ENCODE results near the gene IPO5. TPM values are rescaled to one million over a fixed set of nuclear protein-coding genes. Genes with fewer than 3 reads are reported as not detected.
"Not testable (repeated sequence)": the region's sequence is repeated elsewhere in the genome, so short reads cannot be mapped to it uniquely, and the experiment has no call there.

The IPO5 gene
- polyA plus RNA-seq, 4 donors: 8.7 to 104 (median 30.7) TPM

DNA sequence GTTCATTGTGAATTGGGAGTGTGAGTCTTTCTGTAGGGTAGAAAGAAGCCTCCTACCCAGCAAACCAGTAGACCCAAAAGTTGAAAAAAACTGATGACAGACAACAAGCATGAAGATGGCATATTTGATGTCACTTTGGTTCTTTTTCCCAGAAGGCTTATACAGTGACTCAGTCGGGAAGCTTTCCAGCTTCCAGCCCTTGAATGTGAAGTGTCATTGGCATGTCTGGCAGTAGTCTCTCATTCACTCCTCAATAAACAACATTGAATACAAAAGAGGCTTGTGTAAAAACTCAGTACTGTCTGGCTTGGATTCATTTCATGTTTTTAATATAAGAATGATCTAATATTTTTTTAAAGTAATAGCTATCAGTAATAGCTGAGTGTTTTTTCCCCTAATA, 68.7 kb downstream of the IPO5 start:
- FAIRE-seq: no peak
- no peak for DNase-seq
- no peak overlapping the region for H3K27ac ChIP-seq (ENCODE audit: low read depth in 1 of 3, low read length in 2 of 3)
- 52 to 69% (median 58%) methylated on average over 1 of the region's 1 CpG for WGBS, 3 donors
- H3K9me3 ChIP-seq (ENCODE audit: control insufficient read depth in 2 of 2, insufficient read depth in 1 of 2, low read depth in 1 of 2, low read length in 1 of 2): no peaks in the 10 kb centered on the region
- H3K4me1 ChIP-seq (ENCODE audit: control insufficient read depth in 3 of 3, insufficient read depth in 2 of 3, low read depth in 1 of 3, low read length in 2 of 3): no peaks in the 10 kb centered on the region
- H3K36me3 ChIP-seq (ENCODE audit: control insufficient read depth in 3 of 3, insufficient read depth in 2 of 3, low read depth in 1 of 3, low read length in 3 of 3): peaks cover 8 to 20% (median 11%) of the 10 kb centered on the region in 3 donors
- no peak overlapping the region for H3K4me3 ChIP-seq (ENCODE audit: low read depth in 1 of 3, low read length in 3 of 3)
- H3K27me3 ChIP-seq (ENCODE audit: control insufficient read depth in 3 of 3, insufficient read depth in 3 of 3, low read length in 3 of 3): no peaks in the 10 kb centered on the region

DNA sequence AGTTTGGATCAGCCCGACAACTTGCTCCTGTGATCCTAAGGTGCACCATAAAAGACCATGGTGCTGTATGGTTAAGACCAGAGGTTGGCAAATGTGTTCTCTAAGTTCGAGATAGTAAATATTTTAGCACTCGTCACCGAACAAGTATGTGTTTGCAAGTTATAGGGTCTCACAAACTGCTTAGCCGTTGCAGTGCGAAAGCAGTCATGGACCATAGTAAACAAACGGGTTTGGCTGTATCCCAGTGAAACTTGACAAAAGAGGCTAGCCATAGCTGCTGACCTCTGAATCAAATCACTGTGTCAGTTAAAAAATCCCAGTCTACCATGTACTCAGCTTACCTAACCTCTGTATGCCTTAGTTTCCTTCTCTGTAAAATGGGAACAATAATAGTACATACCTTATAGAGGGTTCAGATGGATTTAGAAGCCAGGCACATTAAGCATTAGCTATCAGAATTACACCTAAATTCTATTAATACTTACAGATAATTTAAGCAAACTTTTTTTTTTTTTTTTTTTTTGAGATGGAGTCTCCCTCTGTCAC, 72.1 kb downstream of the IPO5 start:
- WGBS, 3 donors: 70 to 91% (median 90%) methylated on average over 7 of the region's 7 CpGs

DNA sequence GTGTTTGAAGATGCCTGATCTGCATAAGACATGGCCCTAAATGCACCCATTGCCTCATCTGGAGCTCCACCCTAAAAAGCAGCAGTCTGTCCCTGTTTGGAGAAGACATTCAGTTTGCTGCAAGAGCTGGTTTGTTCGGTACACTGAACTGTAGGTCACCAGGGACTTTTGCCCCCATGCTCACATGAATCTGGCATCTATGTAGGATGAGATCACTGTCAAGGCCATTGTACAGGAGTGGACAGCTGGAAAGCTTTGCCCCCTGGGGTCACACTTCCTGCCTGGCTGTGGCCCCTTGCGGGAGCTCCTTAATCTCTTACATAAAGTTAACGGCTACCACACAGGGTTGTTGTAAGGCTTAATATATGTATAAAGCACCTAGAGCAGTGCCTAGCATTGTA, 73.0 kb downstream of the IPO5 start:
- no peaks in the 10 kb centered on the region for H3K9me3 ChIP-seq (ENCODE audit: control insufficient read depth in 2 of 2, insufficient read depth in 1 of 2, low read depth in 1 of 2, low read length in 1 of 2)
- WGBS, 3 donors: 61 to 75% (median 61%) methylated on average over 3 of the region's 3 CpGs
- no peak overlapping the region for H3K27ac ChIP-seq (ENCODE audit: low read depth in 1 of 3, low read length in 2 of 3)
- peak in 1 of 2 donors; percentile 46 for DNase-seq
- no peaks in the 10 kb centered on the region for H3K4me1 ChIP-seq (ENCODE audit: control insufficient read depth in 3 of 3, insufficient read depth in 2 of 3, low read depth in 1 of 3, low read length in 2 of 3)
- FAIRE-seq: no peak
- H3K4me3 ChIP-seq (ENCODE audit: low read depth in 1 of 3, low read length in 3 of 3): no peak overlapping the region
- H3K36me3 ChIP-seq (ENCODE audit: control insufficient read depth in 3 of 3, insufficient read depth in 2 of 3, low read depth in 1 of 3, low read length in 3 of 3): peaks cover 2 to 7% (median 4%) of the 10 kb centered on the region in 3 donors
- H3K27me3 ChIP-seq (ENCODE audit: control insufficient read depth in 3 of 3, insufficient read depth in 3 of 3, low read length in 3 of 3): no peaks in the 10 kb centered on the region

More for the DNA sequence above, 72.1 kb downstream of the IPO5 start:
- FAIRE-seq (no peak), DNase-seq (no peak)
- Histone ChIP-seq H3K36me3 (ENCODE audit: control insufficient read depth in 3 of 3, insufficient read depth in 2 of 3, low read depth in 1 of 3, low read length in 3 of 3) (peaks cover 2 to 7% (median 6%) of the 10 kb centered on the region in 3 donors), H3K27ac (ENCODE audit: low read depth in 1 of 3, low read length in 2 of 3) (no peak overlapping the region), H3K9me3 (ENCODE audit: control insufficient read depth in 2 of 2, insufficient read depth in 1 of 2, low read depth in 1 of 2, low read length in 1 of 2) (no peaks in the 10 kb centered on the region), H3K4me3 (ENCODE audit: low read depth in 1 of 3, low read length in 3 of 3) (no peak overlapping the region), H3K4me1 (ENCODE audit: control insufficient read depth in 3 of 3, insufficient read depth in 2 of 3, low read depth in 1 of 3, low read length in 2 of 3) (no peaks in the 10 kb centered on the region), H3K27me3 (ENCODE audit: control insufficient read depth in 3 of 3, insufficient read depth in 3 of 3, low read length in 3 of 3) (no peaks in the 10 kb centered on the region)

DNA sequence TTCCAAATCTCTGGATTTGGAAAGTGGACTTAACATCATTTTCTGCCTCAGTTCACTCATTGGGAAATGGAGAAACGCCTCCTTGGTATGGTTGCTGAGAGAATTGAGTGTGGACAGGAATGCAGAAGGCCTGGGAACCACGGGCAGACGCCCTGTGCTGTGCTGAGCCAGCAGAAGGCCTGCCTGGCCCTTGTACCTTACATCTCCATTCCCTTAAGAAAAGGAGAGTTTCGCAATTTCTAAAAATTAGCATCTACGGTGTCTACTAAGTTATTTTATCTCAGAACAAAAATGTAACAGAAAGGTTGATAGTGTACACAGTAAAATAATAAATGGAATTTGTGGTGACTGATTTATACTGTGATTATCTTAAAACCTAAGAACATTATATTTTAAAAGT, 78.7 kb downstream of the IPO5 start:
- Histone ChIP-seq H3K27me3 (ENCODE audit: control insufficient read depth in 3 of 3, insufficient read depth in 3 of 3, low read length in 3 of 3) (no peaks in the 10 kb centered on the region), H3K36me3 (ENCODE audit: control insufficient read depth in 3 of 3, insufficient read depth in 2 of 3, low read depth in 1 of 3, low read length in 3 of 3) (no peaks in the 10 kb centered on the region), H3K4me1 (ENCODE audit: control insufficient read depth in 3 of 3, insufficient read depth in 2 of 3, low read depth in 1 of 3, low read length in 2 of 3) (peaks cover 0 to 6% (median 0%) of the 10 kb centered on the region in 3 donors), H3K4me3 (ENCODE audit: low read depth in 1 of 3, low read length in 3 of 3) (no peak overlapping the region), H3K27ac (ENCODE audit: low read depth in 1 of 3, low read length in 2 of 3) (no peak overlapping the region), H3K9me3 (ENCODE audit: control insufficient read depth in 2 of 2, insufficient read depth in 1 of 2, low read depth in 1 of 2, low read length in 1 of 2) (no peaks in the 10 kb centered on the region)
- WGBS, 3 donors: 76 to 85% (median 84%) methylated on average over 5 of the region's 5 CpGs
- peak in 1 of 2 donors; percentile 24 for DNase-seq
- FAIRE-seq: no peak

DNA sequence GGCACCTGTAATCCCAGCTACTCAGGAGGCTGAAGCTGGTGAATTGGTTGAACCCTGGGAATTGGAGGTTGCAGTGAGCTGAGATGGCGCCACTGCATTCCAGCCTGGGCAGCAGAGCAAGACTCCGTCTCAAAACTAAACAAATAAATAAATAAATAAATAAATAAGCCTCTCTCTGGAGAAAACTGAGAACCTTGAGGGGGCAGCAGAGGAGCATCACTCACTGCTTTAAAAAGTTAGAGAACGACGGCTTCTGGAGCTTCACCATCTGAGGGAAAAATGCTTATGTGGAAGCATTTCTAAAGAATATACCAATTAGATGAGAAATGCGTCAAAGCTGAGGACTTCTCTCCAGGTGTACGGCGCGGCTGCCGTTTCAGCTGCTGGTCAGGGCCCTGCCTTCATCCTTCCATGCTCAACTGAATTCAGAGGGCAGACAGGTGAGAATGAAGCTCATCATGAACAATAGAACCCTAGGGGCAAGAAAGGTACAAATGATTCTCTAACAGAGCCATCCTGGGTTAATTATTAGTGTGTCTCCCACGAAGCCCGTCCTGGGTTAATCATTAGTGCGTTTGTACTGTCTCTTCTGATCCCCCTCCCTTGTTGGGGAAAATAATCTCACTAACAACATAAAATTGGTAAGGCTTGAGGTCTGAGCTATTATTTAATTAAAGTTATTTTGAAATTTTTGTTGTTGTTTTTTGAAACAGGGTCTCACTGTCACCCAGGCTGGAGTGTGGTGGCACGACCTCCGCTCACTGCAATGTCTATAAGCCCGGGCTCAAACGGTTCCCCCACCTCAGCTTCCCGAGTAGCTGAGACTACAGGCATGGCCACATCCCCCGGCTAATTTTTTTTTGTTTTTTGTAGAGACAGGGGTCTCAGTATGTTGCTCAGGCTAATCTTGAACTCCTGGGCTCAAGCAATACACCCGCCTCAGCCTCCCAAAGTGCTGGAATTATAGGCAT, 80.1 kb downstream of the IPO5 start:
- FAIRE-seq: no peak
- Histone ChIP-seq H3K27me3 (ENCODE audit: control insufficient read depth in 3 of 3, insufficient read depth in 3 of 3, low read length in 3 of 3) (no peaks in the 10 kb centered on the region), H3K36me3 (ENCODE audit: control insufficient read depth in 3 of 3, insufficient read depth in 2 of 3, low read depth in 1 of 3, low read length in 3 of 3) (no peaks in the 10 kb centered on the region), H3K4me3 (ENCODE audit: low read depth in 1 of 3, low read length in 3 of 3) (no peak overlapping the region), H3K9me3 (ENCODE audit: control insufficient read depth in 2 of 2, insufficient read depth in 1 of 2, low read depth in 1 of 2, low read length in 1 of 2) (no peaks in the 10 kb centered on the region), H3K27ac (ENCODE audit: low read depth in 1 of 3, low read length in 2 of 3) (no peak overlapping the region), H3K4me1 (ENCODE audit: control insufficient read depth in 3 of 3, insufficient read depth in 2 of 3, low read depth in 1 of 3, low read length in 2 of 3) (peaks cover 0 to 6% (median 0%) of the 10 kb centered on the region in 3 donors)
- DNase-seq: peak; percentile 5 to 62
- WGBS, 3 donors: 22 to 51% (median 36%) methylated on average over 19 of the region's 19 CpGs

DNA sequence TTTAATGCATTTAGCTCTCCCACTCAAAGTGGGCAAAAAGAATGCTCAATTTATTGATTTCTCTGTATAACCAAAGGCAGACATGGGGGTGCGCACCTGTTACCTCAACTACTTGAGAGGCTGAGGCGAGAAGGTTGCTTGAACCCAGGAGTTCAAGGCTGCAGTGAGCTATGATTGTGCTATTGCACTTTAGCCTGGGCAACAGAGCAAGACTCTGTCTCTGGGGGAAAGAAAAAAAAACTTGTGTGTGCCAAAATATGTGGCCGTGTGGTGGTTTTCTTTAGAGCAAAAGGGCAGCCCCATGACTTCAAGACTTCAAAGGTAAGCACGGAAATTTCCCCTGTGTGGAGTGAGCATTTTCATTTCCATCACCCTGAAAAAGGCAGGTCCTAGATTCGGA, 81.9 kb downstream of the IPO5 start:
- WGBS, 3 donors: 68 to 86% (median 84%) methylated on average over 5 of the region's 5 CpGs
- no peak overlapping the region for H3K27ac ChIP-seq (ENCODE audit: low read depth in 1 of 3, low read length in 2 of 3)
- no peak for DNase-seq
- H3K9me3 ChIP-seq (ENCODE audit: control insufficient read depth in 2 of 2, insufficient read depth in 1 of 2, low read depth in 1 of 2, low read length in 1 of 2): no peaks in the 10 kb centered on the region
- H3K4me1 ChIP-seq (ENCODE audit: control insufficient read depth in 3 of 3, insufficient read depth in 2 of 3, low read depth in 1 of 3, low read length in 2 of 3): peaks cover 0 to 6% (median 0%) of the 10 kb centered on the region in 3 donors
- no peak overlapping the region for H3K4me3 ChIP-seq (ENCODE audit: low read depth in 1 of 3, low read length in 3 of 3)
- no peaks in the 10 kb centered on the region for H3K36me3 ChIP-seq (ENCODE audit: control insufficient read depth in 3 of 3, insufficient read depth in 2 of 3, low read depth in 1 of 3, low read length in 3 of 3)
- no peak for FAIRE-seq
- H3K27me3 ChIP-seq (ENCODE audit: control insufficient read depth in 3 of 3, insufficient read depth in 3 of 3, low read length in 3 of 3): no peaks in the 10 kb centered on the region

DNA sequence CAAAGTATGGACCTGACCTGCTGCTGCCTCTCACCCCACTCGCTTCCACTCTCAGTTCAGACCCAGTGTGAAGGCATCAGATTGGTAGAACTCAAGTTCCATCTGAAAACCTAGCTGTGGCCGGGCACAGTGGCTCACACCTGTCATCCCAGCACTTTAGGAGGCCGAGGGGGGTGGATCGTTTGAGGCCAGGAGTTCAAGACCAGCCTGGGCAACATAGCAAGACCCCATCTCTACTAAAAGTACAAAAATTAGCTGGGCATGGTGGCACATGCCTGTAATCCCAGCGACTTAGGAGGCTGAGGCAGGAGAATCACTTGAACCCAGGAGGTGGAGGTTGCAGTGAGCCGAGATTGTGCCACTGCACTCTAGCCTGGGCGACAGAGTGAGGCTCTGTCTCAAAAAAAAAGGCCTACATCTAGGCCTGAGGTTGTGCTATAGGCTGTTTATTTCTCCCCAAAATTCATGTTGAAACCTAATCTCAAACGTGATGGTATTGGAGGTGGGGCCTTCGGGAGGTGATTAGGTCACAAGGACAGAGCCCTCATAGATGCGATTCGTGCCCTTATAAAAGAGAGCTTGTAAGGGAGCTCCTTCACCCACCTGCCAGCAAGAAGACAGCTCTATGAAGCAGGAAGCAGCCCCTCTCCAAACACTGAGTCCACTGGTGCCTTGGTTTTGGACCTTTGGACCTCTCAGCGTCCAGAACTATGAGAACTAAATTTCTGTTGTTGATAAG, 83.3 kb downstream of the IPO5 start:
- not testable (repeated sequence) for FAIRE-seq; DNase-seq; H3K9me3 ChIP-seq (ENCODE audit: control insufficient read depth in 2 of 2, insufficient read depth in 1 of 2, low read depth in 1 of 2, low read length in 1 of 2); H3K27me3 ChIP-seq (ENCODE audit: control insufficient read depth in 3 of 3, insufficient read depth in 3 of 3, low read length in 3 of 3); H3K36me3 ChIP-seq (ENCODE audit: control insufficient read depth in 3 of 3, insufficient read depth in 2 of 3, low read depth in 1 of 3, low read length in 3 of 3); H3K4me3 ChIP-seq (ENCODE audit: low read depth in 1 of 3, low read length in 3 of 3); H3K4me1 ChIP-seq (ENCODE audit: control insufficient read depth in 3 of 3, insufficient read depth in 2 of 3, low read depth in 1 of 3, low read length in 2 of 3); H3K27ac ChIP-seq (ENCODE audit: low read depth in 1 of 3, low read length in 2 of 3)
- 77 to 87% (median 77%) methylated on average over 12 of the region's 12 CpGs for WGBS, 3 donors

DNA sequence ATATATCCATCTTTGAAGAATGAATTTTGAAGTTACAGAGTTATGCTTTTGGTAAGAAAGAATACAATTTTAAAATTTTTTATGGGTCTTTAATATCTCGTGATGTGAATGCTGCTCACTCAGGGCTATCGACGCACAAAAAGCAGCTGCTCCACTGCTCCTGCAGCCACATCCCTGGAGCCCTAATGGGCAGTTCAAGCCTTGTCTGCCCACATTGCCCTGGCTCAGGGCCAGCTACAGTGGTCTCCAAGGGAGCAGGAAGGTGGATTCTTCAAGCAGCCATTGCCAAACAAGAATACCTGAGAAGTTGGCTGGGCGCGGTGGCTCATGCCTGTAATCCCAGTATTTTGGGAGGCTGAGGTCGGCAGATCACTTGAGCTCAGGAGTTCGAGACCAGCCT, 85.8 kb downstream of the IPO5 start:
- Histone ChIP-seq H3K27me3 (ENCODE audit: control insufficient read depth in 3 of 3, insufficient read depth in 3 of 3, low read length in 3 of 3) (no peaks in the 10 kb centered on the region), H3K4me3 (ENCODE audit: low read depth in 1 of 3, low read length in 3 of 3) (no peak overlapping the region), H3K4me1 (ENCODE audit: control insufficient read depth in 3 of 3, insufficient read depth in 2 of 3, low read depth in 1 of 3, low read length in 2 of 3) (no peaks in the 10 kb centered on the region), H3K36me3 (ENCODE audit: control insufficient read depth in 3 of 3, insufficient read depth in 2 of 3, low read depth in 1 of 3, low read length in 3 of 3) (no peaks in the 10 kb centered on the region), H3K9me3 (ENCODE audit: control insufficient read depth in 2 of 2, insufficient read depth in 1 of 2, low read depth in 1 of 2, low read length in 1 of 2) (no peaks in the 10 kb centered on the region), H3K27ac (ENCODE audit: low read depth in 1 of 3, low read length in 2 of 3) (no peak overlapping the region)
- WGBS, 3 donors: 93 to 95% (median 94%) methylated on average over 7 of the region's 7 CpGs
- DNase-seq (no peak), FAIRE-seq (no peak)

All from small intestine (tissue), 7 donors.